Measurements from ENCODE around the gene SYCE3. TPM values are rescaled to one million over a fixed set of nuclear protein-coding genes. Genes with fewer than 3 reads are reported as not detected.

Gene SYCE3
- total and polyA plus RNA-seq, 9 donors, result not detected

DNA sequence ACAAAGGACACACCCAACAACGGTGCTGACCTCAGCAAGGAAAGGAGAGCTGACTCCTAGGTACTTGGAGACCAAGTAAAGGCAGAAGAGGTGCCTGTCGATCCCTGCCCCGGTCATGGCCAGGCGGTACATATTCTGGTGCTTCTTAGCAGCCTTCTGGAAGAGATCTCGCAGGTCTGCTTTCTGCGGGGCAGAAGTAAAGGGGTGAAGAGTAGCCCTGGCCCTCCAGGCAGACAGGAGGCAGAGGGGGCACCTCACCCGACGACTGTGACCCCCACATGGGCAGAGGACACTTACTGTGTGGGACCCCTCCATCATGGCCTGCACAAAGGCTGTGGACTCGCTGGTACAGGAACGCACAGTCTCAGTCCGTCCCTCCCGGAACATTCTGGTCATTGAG is 8.1 kb upstream of the SYCE3 start:
- no peak for DNase-seq

DNA sequence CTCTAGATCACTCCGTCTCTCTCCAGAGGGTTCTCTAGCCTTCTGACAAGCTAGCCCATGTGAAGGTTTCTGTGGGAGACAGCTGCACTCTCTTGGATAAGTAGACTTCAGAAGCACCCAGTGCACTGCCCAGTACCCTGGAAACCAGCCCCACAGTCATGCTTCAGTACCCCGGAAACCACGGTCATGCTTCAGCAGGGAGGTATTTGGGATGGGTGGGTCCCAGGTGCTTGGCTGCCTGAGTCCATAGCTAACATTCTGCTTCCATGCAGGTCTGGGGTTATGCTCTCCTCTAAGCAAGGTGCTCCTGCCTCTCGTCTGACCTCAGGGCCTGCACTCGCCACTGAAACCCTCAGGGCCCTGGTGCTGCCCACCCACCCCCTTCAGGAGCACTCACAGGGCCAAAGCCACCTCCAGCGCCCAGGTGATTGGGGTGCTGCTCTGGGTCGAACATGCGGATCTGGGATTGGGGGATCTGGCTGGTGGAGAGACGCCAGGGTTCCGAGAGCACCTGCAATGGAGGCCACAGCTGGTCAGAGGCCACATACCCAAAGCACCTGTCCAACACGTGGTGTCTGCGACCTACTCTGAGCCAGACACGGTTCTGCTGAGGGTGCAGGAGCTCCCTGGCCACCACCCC is 7.3 kb upstream of the SYCE3 start:
- H3K27ac ChIP-seq, result no peak overlapping the region
- H3K36me3 ChIP-seq, result no peaks in the 10 kb centered on the region
- 85 to 96% (median 88%) methylated on average over 13 of the region's 13 CpGs for WGBS, 3 donors
- H3K4me3 ChIP-seq, result no peak overlapping the region
- H3K9me3 ChIP-seq, result no peaks in the 10 kb centered on the region
- no peak for DNase-seq
- H3K27me3 ChIP-seq, result no peaks in the 10 kb centered on the region
- no peaks in the 10 kb centered on the region for H3K4me1 ChIP-seq (ENCODE audit: insufficient read depth)
- intact Hi-C loops (cut with DNase I), result no loop called here
- no peak for TF ChIP-seq EP300 (IDR thresholded peaks at IDR 0.05)
- TF ChIP-seq, protein P1, sequence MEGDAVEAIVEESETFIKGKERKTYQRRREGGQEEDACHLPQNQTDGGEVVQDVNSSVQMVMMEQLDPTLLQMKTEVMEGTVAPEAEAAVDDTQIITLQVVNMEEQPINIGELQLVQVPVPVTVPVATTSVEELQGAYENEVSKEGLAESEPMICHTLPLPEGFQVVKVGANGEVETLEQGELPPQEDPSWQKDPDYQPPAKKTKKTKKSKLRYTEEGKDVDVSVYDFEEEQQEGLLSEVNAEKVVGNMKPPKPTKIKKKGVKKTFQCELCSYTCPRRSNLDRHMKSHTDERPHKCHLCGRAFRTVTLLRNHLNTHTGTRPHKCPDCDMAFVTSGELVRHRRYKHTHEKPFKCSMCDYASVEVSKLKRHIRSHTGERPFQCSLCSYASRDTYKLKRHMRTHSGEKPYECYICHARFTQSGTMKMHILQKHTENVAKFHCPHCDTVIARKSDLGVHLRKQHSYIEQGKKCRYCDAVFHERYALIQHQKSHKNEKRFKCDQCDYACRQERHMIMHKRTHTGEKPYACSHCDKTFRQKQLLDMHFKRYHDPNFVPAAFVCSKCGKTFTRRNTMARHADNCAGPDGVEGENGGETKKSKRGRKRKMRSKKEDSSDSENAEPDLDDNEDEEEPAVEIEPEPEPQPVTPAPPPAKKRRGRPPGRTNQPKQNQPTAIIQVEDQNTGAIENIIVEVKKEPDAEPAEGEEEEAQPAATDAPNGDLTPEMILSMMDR (IDR thresholded peaks at IDR 0.05), result no peak
- TF ChIP-seq POLR2A (IDR thresholded peaks at IDR 0.05), result no peak

More for the DNA sequence above, 8.1 kb upstream of the SYCE3 start:
- Histone ChIP-seq H3K4me1 (ENCODE audit: insufficient read depth) (no peaks in the 10 kb centered on the region), H3K9me3 (no peaks in the 10 kb centered on the region), H3K4me3 (no peak overlapping the region), H3K36me3 (no peaks in the 10 kb centered on the region), H3K27me3 (no peaks in the 10 kb centered on the region), H3K27ac (no peak overlapping the region)
- WGBS, 3 donors, result 87 to 94% (median 87%) methylated on average over 12 of the region's 12 CpGs
- TF ChIP-seq POLR2A (IDR thresholded peaks at IDR 0.05) (no peak), EP300 (IDR thresholded peaks at IDR 0.05) (no peak)
- TF ChIP-seq, protein P1 (IDR thresholded peaks at IDR 0.05), result no peak
- intact Hi-C loops (cut with DNase I), result no loop called here

DNA sequence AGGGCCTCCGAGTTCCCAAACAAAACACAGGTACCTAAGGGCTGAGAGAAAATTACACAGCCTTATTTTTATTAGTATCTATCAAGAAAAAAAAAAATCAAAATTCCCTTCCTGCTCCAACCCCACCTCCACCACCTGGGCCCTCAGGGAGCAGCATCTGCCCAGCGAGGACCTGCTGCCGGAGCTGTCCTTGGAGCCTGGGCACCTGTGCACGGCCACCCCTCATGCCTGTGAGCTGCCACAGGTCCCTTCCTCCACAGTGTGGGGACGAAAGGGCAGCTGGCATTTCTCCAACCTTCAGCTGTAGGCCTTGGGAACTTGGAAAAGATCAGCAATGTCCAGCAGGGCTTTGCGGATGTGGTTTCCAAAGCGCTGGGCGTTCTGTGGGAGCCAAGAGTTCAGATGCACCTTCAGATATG is 6.3 kb upstream of the SYCE3 start:
- TF ChIP-seq EP300 (IDR thresholded peaks at IDR 0.05) (no peak), POLR2A (IDR thresholded peaks at IDR 0.05) (no peak)
- TF ChIP-seq, protein P1 (IDR thresholded peaks at IDR 0.05), result no peak
- no peaks in the 10 kb centered on the region for H3K27me3 ChIP-seq
- no peaks in the 10 kb centered on the region for H3K9me3 ChIP-seq
- intact Hi-C loops (cut with DNase I), result no loop called here
- H3K4me1 ChIP-seq (ENCODE audit: insufficient read depth), result no peaks in the 10 kb centered on the region
- no peak for DNase-seq
- H3K4me3 ChIP-seq, result no peak overlapping the region
- H3K36me3 ChIP-seq, result no peaks in the 10 kb centered on the region
- H3K27ac ChIP-seq, result no peak overlapping the region
- WGBS, 3 donors, result 67 to 81% (median 75%) methylated on average over 8 of the region's 8 CpGs

DNA sequence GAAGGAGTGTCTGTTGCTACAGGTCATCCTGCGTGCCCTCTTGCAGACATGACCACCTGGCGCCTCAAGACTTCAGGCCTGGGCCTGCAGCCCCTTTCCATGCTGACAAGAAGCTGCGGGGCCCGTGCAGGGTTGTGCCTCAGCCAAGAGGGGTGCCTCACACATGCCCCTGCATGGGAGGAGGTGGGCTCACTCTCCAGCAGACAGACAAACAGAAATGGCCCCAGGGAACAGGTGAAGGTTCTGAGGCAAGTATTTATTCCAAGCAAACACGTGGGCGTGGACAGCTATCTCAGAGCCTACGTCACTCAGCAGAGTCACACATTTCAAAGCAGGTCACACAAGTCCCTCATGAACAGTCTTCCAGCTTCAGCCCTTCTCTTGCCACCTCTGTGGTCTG is 5.9 kb upstream of the SYCE3 start:
- no peaks in the 10 kb centered on the region for H3K36me3 ChIP-seq
- H3K27me3 ChIP-seq, result no peaks in the 10 kb centered on the region
- DNase-seq, result no peak
- no peak overlapping the region for H3K4me3 ChIP-seq
- H3K27ac ChIP-seq, result no peak overlapping the region
- intact Hi-C loops (cut with DNase I), result no loop called here
- 70 to 80% (median 74%) methylated on average over 7 of the region's 7 CpGs for WGBS, 3 donors
- no peaks in the 10 kb centered on the region for H3K4me1 ChIP-seq (ENCODE audit: insufficient read depth)
- no peak for TF ChIP-seq POLR2A (IDR thresholded peaks at IDR 0.05)
- TF ChIP-seq, protein P1 (IDR thresholded peaks at IDR 0.05), result no peak
- TF ChIP-seq EP300 (IDR thresholded peaks at IDR 0.05), result no peak
- H3K9me3 ChIP-seq, result no peaks in the 10 kb centered on the region
